Subcutaneous adipose tissue (tissue), 4 donors: Measurements from ENCODE around the gene HOXC11. TPM values are rescaled to one million over a fixed set of nuclear protein-coding genes. Genes with fewer than 3 reads are reported as not detected.

Experiments
- CTCF ChIP-seq: fragments of 450-650 bp; IDR thresholded peaks from one replicate; pipeline ENCODE4 v1.5.1; 2016; ENCODE audit warnings: low read depth, mild to moderate bottlenecking, control low read depth, antibody characterized with exemption, moderate library complexity
- total RNA-seq, 4 donors: library from RNA; depleted of rRNA; stranded (reverse); fragments of >200 nt; gene quantifications; one replicate each; pipeline ENCODE4 v1.1.0, GENCODE V29; 2016

Gene HOXC11
- total RNA-seq, 4 donors from 2014 or later, result 0.38 to 0.51 (median 0.44) TPM; not detected in 1

GRCh38 chr12:54018468-54018984 lies 45.6 kb downstream of the HOXC11 start:
- no peak for TF ChIP-seq CTCF

GRCh38 chr12:54019091-54019811 lies 46.3 kb downstream of the HOXC11 start:
- no peak for TF ChIP-seq CTCF

GRCh38 chr12:54019924-54020590 lies 47.1 kb downstream of the HOXC11 start:
- no peak for TF ChIP-seq CTCF

- TF ChIP-seq CTCF, result no peak
Measured at GRCh38 chr12:54020591-54021405, 47.9 kb downstream of the HOXC11 start.

GRCh38 chr12:54021432-54022013 lies 48.6 kb downstream of the HOXC11 start:
- no peak for TF ChIP-seq CTCF

GRCh38 chr12:54022960-54023884 lies 50.3 kb downstream of the HOXC11 start:
- no peak for TF ChIP-seq CTCF
